HCT116 (cell line): ENCODE results near the gene CFAP97D2. TPM values are rescaled to one million over a fixed set of nuclear protein-coding genes. Genes with fewer than 3 reads are reported as not detected.

Experiments used
- ATAC-seq: fragments of 200-7000 bp; cut with Tn5 transposase; 2 replicates; pipeline ENCODE4 v1.9.1; 2020; ENCODE audit warnings: mild to moderate bottlenecking, moderate library complexity
- BruUV-seq: library from RNA; stranded (reverse); fragments of 400-500 nt; replicated peaks from 2 replicates; lab custom pipeline; 2021; lab: Mats Ljungman, UMichigan
- CTCF ChIA-PET: fragments of 300-600 bp; sonication (Branson Sonifier 250); formaldehyde crosslinking; loops from one replicate; lab custom pipeline; 2021; ENCODE audit warnings: antibody characterized with exemption; lab: Charles Lee
- POLR2A ChIA-PET: fragments of 300-600, 350-600 bp; sonication (Branson Sonifier 250); formaldehyde crosslinking; loops from one replicate; lab custom pipeline; 2021; ENCODE audit warnings: antibody characterized with exemption; lab: Charles Lee
- RAD21 ChIA-PET, 2 experiments: fragments of 300-600 bp; sonication (Branson Sonifier 250); formaldehyde crosslinking; loops; one replicate each; lab custom pipeline; 2023; ENCODE audit warnings: low total read pairs in 2 of 2; ENCODE audit not compliant: uncharacterized antibody in 2 of 2, unreplicated experiment in 2 of 2, low non-redundant PET in 1 of 2; lab: Charles Lee
- DNase-seq: peaks from one replicate; pipeline ENCODE4 v3.0.0-alpha.2; 2010; ENCODE audit warnings: low read depth, low spot score
- H2AFZ ChIP-seq: fragments of 200-600 bp; shearing (Covaris generic), sonication (generic); 2 replicates; pipeline ENCODE4 v1.6.1; 2017; ENCODE audit warnings: low read depth, mixed run types, mixed read lengths, antibody characterized with exemption, low read length; ENCODE audit not compliant: poor library complexity, severe bottlenecking
- H3K27ac ChIP-seq: 2 replicates; pipeline ENCODE4 v1.5.1; 2012; ENCODE audit warnings: low read depth, low read length
- H3K27me3 ChIP-seq: fragments of 200-600 bp; sonication (generic); 2 replicates; pipeline ENCODE4 v1.6.1; 2016; ENCODE audit warnings: mixed run types, low read length, mixed read lengths; ENCODE audit not compliant: insufficient read depth
- H3K36me3 ChIP-seq, 2 experiments: fragments of 200-500 bp in 1 of 2; fragments of 200-600 bp in 1 of 2; sonication (Bioruptor generic) in 1 of 2; sonication (generic) in 1 of 2; 2 replicates each; pipeline versions ENCODE4 v1.5.1 to v1.6.1; 2014 to 2016; ENCODE audit warnings: low read length in 2 of 2, inconsistent platforms in 1 of 2, mixed read lengths in 1 of 2, mixed run types in 1 of 2; ENCODE audit not compliant: insufficient read depth in 2 of 2, control insufficient read depth in 1 of 2
- H3K4me1 ChIP-seq, 2 experiments: fragments of 200-600 bp in 1 of 2; sonication (generic) in 1 of 2; 2 replicates each; pipeline versions ENCODE4 v1.5.1 to v1.6.1; 2012 to 2017; ENCODE audit warnings: low read length in 2 of 2, inconsistent platforms in 1 of 2, mild to moderate bottlenecking in 1 of 2, mixed read lengths in 1 of 2, mixed run types in 1 of 2, moderate library complexity in 1 of 2; ENCODE audit not compliant: insufficient read depth in 2 of 2, control insufficient read depth in 1 of 2
- H3K4me2 ChIP-seq: fragments of 200-600 bp; sonication (generic); 2 replicates; pipeline ENCODE4 v1.6.1; 2017; ENCODE audit warnings: mixed run types, low read length, mixed read lengths
- H3K4me3 ChIP-seq, 2 experiments: fragments of 200-600 bp in 1 of 2; sonication (generic) in 1 of 2; replicated peaks in 1 of 2; 2 replicates each; pipeline ENCODE4 v1.5.1; 2011 to 2016; ENCODE audit warnings: low read length in 2 of 2, control low read depth in 1 of 2, low read depth in 1 of 2, mild to moderate bottlenecking in 1 of 2, mixed read lengths in 1 of 2, mixed run types in 1 of 2
- H3K79me2 ChIP-seq: fragments of 200-600 bp; sonication (generic); 2 replicates; pipeline ENCODE4 v1.6.1; 2017; ENCODE audit warnings: mild to moderate bottlenecking, mixed run types, low read length, moderate library complexity, mixed read lengths; ENCODE audit not compliant: insufficient read depth
- H3K9ac ChIP-seq: fragments of 200-600 bp; sonication (generic); 2 replicates; pipeline ENCODE4 v1.6.1; 2016; ENCODE audit warnings: low read length, mixed read lengths
- H3K9me2 ChIP-seq: fragments of 200-600 bp; sonication (generic), shearing (Covaris generic); 2 replicates; pipeline ENCODE4 v1.6.1; 2017; ENCODE audit warnings: mixed run types, mild to moderate bottlenecking, moderate library complexity; ENCODE audit not compliant: insufficient read depth
- H3K9me3 ChIP-seq, 2 experiments: fragments of 200-500 bp in 1 of 2; fragments of 200-600 bp in 1 of 2; sonication (Bioruptor generic) in 1 of 2; sonication (generic) in 1 of 2; 2 replicates each; pipeline ENCODE4 v1.6.1; 2014 to 2017; ENCODE audit warnings: low read length in 2 of 2, mixed read lengths in 2 of 2, inconsistent platforms in 1 of 2, low read depth in 1 of 2, mild to moderate bottlenecking in 1 of 2, mixed run types in 1 of 2, moderate library complexity in 1 of 2; ENCODE audit not compliant: control insufficient read depth in 1 of 2, insufficient read depth in 1 of 2
- H4K20me1 ChIP-seq: fragments of 200-600 bp; sonication (generic), shearing (Covaris generic); 2 replicates; pipeline ENCODE4 v1.6.1; 2017; ENCODE audit warnings: mixed run types, mild to moderate bottlenecking, moderate library complexity; ENCODE audit not compliant: insufficient read depth
- CEBPB ChIP-seq: IDR thresholded peaks from 2 replicates; pipeline ENCODE4 v1.6.1; 2012; ENCODE audit warnings: low read depth
- EGR1 ChIP-seq: IDR thresholded peaks from 2 replicates; pipeline ENCODE4 v1.6.1; 2012; ENCODE audit warnings: low read depth
- ELF1 ChIP-seq: IDR thresholded peaks from 2 replicates; pipeline ENCODE4 v1.6.1; 2012; ENCODE audit warnings: low read depth, borderline replicate concordance
- EZH2 ChIP-seq: fragments of 200-600 bp; sonication (generic); IDR thresholded peaks from 2 replicates; pipeline ENCODE4 v1.6.1; 2017; ENCODE audit warnings: antibody characterized with exemption, mixed run types
- EZH2phosphoT487 ChIP-seq: fragments of 200-600 bp; IDR thresholded peaks from 2 replicates; pipeline ENCODE4 v1.6.1; 2018; ENCODE audit warnings: antibody characterized with exemption, borderline replicate concordance
- FOSL1 ChIP-seq: IDR thresholded peaks from 2 replicates; pipeline ENCODE4 v1.6.1; 2012; ENCODE audit warnings: low read depth
- POLR2A ChIP-seq: IDR thresholded peaks from 2 replicates; pipeline ENCODE4 v1.7.0; 2011; ENCODE audit warnings: borderline replicate concordance; ENCODE audit not compliant: insufficient read depth, insufficient read length; ENCODE audit errors: extremely low read depth
- POLR2AphosphoS5 ChIP-seq: IDR thresholded peaks from 2 replicates; pipeline ENCODE4 v1.6.1; 2011; ENCODE audit warnings: mild to moderate bottlenecking, low read depth, low read length, moderate library complexity
- RAD21 ChIP-seq: IDR thresholded peaks from 2 replicates; pipeline ENCODE4 v1.6.1; 2012; ENCODE audit warnings: low read depth, mild to moderate bottlenecking
- SIN3A ChIP-seq: IDR thresholded peaks from 2 replicates; pipeline ENCODE4 v1.6.1; 2012; ENCODE audit warnings: low read depth
- SP1 ChIP-seq: IDR thresholded peaks from 2 replicates; pipeline ENCODE4 v1.6.1; 2012; ENCODE audit warnings: low read depth
- SRF ChIP-seq: IDR thresholded peaks from 2 replicates; pipeline ENCODE4 v1.6.1; 2012; ENCODE audit warnings: low read depth
- TCF7L2 ChIP-seq: IDR thresholded peaks from 2 replicates; pipeline ENCODE4 v1.7.0; 2011; ENCODE audit warnings: borderline replicate concordance, inconsistent platforms; ENCODE audit not compliant: insufficient read depth, insufficient read length; ENCODE audit errors: extremely low read depth
- YY1 ChIP-seq: IDR thresholded peaks from 2 replicates; pipeline ENCODE4 v1.6.1; 2011; ENCODE audit warnings: low read length, low read depth, moderate library complexity, mild to moderate bottlenecking; ENCODE audit not compliant: insufficient replicate concordance; ENCODE audit errors: extremely low read depth
- ZFX ChIP-seq: fragments of 450-650 bp; IDR thresholded peaks from 2 replicates; pipeline ENCODE4 v1.6.1; 2017
- ZNF274 ChIP-seq: fragments of 200-500 bp; sonication (Bioruptor generic); IDR thresholded peaks from 2 replicates; pipeline ENCODE4 v1.6.1; 2014; ENCODE audit warnings: mild to moderate bottlenecking, low read depth, low read length, inconsistent platforms
- intact Hi-C: fragments of 100-400 bp; cut with micrococcal nuclease; formaldehyde crosslinking; loops from 2 replicates; pipeline ENCODE4 v1.10.0; 2022
- total RNA-seq: library from RNA; stranded (reverse); gene quantifications from one replicate; pipeline ENCODE4 v1.2.1, GENCODE V29; 2021; ENCODE audit not compliant: unreplicated experiment
- TF ChIP-seq, protein P1 (sequence below): IDR thresholded peaks from 2 replicates; pipeline ENCODE4 v1.6.1; 2012
- TF ChIP-seq, protein P2 (sequence below): IDR thresholded peaks from 2 replicates; pipeline ENCODE4 v1.6.1; 2012
- TF ChIP-seq, protein P3 (sequence below), 3 experiments: fragments of 200-600 bp in 1 of 3; sonication (generic) in 1 of 3; IDR thresholded peaks in 2 of 3; conservative IDR thresholded peaks in 1 of 3; 2 replicates each; pipeline ENCODE4 v1.5.1; 2012 to 2017; ENCODE audit warnings: low read depth in 2 of 3, low read length in 2 of 3, antibody characterized with exemption in 1 of 3, borderline replicate concordance in 1 of 3, control low read depth in 1 of 3, mild to moderate bottlenecking in 1 of 3, mixed read lengths in 1 of 3, mixed run types in 1 of 3, moderate library complexity in 1 of 3; ENCODE audit not compliant: insufficient read depth in 1 of 3

The CFAP97D2 gene
- total RNA-seq, 1 experiment from 2014 or later, result not detected

DNA sequence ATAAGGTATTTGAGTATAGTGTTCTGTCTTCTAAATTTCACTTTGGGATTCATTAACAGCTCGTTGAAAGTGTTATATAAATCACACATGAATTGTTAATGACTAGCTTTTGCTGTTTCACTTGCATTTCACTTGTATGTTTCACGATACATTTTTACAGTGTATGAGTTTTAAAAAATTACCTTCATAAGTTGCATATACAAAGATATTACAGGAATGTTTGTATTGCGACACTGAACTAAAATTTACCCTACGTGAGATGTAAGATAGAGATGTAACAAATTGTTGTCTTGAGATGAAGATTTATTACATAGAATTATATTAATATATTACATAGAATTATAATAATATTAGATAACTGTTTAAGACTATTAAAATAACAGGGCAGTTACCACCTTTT is 57.2 kb downstream of the CFAP97D2 start:
- Histone ChIP-seq H3K9me3 (no peaks in the 10 kb centered on the region; a peak in 1 of 4 replicates), H2AFZ (no peak overlapping the region), H3K9ac (peak overlapping the region; percentile 74), H3K4me1 (peaks cover 2 to 11% of the 10 kb centered on the region in 2 experiments; a peak in 2 of 4 replicates), H4K20me1 (no peaks in the 10 kb centered on the region), H3K79me2 (peaks cover 28% of the 10 kb centered on the region), H3K36me3 (peaks cover 18 to 34% of the 10 kb centered on the region in 2 experiments), H3K4me2 (peak overlapping the region; percentile 77), H3K9me2 (no peaks in the 10 kb centered on the region), H3K4me3 (peak overlapping the region; percentile 69 to 93), H3K27ac (no peak overlapping the region), H3K27me3 (no peaks in the 10 kb centered on the region)
- BruUV-seq, result no TSS peak
- POLR2A ChIA-PET, result no interaction called here
- intact Hi-C loops, result no loop called here
- DNase-seq (no peak), ATAC-seq (no peak)
- RAD21 ChIA-PET, result no interaction called here
- TF ChIP-seq RAD21, result no peak
- TF ChIP-seq ZFX, result no peak
- no peak for TF ChIP-seq FOSL1
- TF ChIP-seq POLR2A, result no peak
- TF ChIP-seq, protein P1, sequence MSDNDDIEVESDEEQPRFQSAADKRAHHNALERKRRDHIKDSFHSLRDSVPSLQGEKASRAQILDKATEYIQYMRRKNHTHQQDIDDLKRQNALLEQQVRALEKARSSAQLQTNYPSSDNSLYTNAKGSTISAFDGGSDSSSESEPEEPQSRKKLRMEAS, result no peak
- TF ChIP-seq SRF, result no peak
- TF ChIP-seq EZH2, result no peak
- no peak for TF ChIP-seq YY1
- CTCF ChIA-PET, result no interaction called here

DNA sequence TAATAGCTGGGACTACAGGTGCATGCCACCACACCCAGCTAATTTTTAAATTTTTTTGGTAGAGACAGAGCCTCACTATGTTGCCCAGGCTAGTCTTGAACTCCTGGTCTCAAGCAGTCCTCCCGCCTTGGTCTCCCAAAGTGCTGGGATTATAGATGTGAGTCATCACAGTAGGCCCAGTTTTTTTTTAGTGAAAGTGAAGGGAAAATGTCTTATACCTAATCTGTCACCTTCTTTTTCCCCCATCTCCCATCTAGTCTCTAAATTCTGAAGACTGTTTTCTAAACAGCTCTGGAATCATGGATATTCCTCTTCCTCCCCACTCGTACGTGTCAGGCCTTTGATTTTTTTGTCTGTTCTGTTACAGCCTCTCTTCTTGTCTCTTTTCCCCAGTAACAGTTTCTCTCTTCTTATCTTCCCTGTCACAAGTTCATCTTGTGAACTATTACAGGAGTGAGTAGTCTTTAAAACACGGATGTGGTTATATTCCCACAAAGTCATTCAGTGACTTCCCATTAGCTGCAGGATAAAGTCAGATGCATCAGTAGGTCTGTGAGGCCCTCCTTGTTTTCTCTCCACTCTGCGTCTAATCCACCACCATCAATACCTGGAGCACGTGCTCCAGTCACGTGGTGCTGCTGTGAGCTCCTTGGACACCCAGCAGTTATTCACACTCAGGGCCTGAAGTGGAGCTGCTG is 58.5 kb downstream of the CFAP97D2 start:
- BruUV-seq, result no TSS peak
- intact Hi-C loops, result no loop called here
- ATAC-seq, result no peak
- Histone ChIP-seq H3K4me3 (no peak overlapping the region), H3K9me2 (no peaks in the 10 kb centered on the region), H3K9me3 (no peaks in the 10 kb centered on the region; a peak in 1 of 4 replicates), H3K79me2 (peaks cover 28% of the 10 kb centered on the region), H3K4me1 (peaks cover 2 to 11% of the 10 kb centered on the region in 2 experiments; a peak in 2 of 4 replicates), H4K20me1 (no peaks in the 10 kb centered on the region), H2AFZ (no peak overlapping the region), H3K4me2 (no peak overlapping the region), H3K36me3 (peaks cover 31 to 46% of the 10 kb centered on the region in 2 experiments), H3K27me3 (no peaks in the 10 kb centered on the region), H3K27ac (no peak overlapping the region), H3K9ac (no peak overlapping the region)
- RAD21 ChIA-PET, result no interaction called here
- POLR2A ChIA-PET, result no interaction called here
- CTCF ChIA-PET, result no interaction called here
- DNase-seq, result no peak
- TF ChIP-seq EZH2 (no peak), SP1 (no peak), YY1 (no peak), SRF (no peak), POLR2AphosphoS5 (no peak), EZH2phosphoT487 (no peak), POLR2A (no peak), ELF1 (no peak), SIN3A (no peak), CEBPB (no peak), ZNF274 (no peak), FOSL1 (no peak), EGR1 (no peak), RAD21 (no peak), TCF7L2 (no peak)
- TF ChIP-seq, protein P2, sequence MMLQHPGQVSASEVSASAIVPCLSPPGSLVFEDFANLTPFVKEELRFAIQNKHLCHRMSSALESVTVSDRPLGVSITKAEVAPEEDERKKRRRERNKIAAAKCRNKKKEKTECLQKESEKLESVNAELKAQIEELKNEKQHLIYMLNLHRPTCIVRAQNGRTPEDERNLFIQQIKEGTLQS, result no peak
- TF ChIP-seq, protein P3, sequence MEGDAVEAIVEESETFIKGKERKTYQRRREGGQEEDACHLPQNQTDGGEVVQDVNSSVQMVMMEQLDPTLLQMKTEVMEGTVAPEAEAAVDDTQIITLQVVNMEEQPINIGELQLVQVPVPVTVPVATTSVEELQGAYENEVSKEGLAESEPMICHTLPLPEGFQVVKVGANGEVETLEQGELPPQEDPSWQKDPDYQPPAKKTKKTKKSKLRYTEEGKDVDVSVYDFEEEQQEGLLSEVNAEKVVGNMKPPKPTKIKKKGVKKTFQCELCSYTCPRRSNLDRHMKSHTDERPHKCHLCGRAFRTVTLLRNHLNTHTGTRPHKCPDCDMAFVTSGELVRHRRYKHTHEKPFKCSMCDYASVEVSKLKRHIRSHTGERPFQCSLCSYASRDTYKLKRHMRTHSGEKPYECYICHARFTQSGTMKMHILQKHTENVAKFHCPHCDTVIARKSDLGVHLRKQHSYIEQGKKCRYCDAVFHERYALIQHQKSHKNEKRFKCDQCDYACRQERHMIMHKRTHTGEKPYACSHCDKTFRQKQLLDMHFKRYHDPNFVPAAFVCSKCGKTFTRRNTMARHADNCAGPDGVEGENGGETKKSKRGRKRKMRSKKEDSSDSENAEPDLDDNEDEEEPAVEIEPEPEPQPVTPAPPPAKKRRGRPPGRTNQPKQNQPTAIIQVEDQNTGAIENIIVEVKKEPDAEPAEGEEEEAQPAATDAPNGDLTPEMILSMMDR (IDR thresholded peaks at IDR 0.05 in 2 of 3, conservative IDR thresholded peaks at IDR 0.05 in 1 of 3; ENCODE audit: borderline replicate concordance in 1 of 3, insufficient read depth in 1 of 3, low read depth in 2 of 3, low read length in 2 of 3), result no peak
